Mammary epithelial cell (primary cell): ENCODE results near the gene ARL8A.

Experiments used
- CTCF ChIP-seq, 2 donors: IDR thresholded peaks in 1 of 2; conservative IDR thresholded peaks in 1 of 2; 2 replicates each; pipeline ENCODE4 v1.5.1; 2011 to 2012; ENCODE audit warnings: inconsistent platforms in 2 of 2, low read length in 2 of 2, mild to moderate bottlenecking in 2 of 2, control low read depth in 1 of 2, low read depth in 1 of 2; ENCODE audit not compliant: insufficient read depth in 1 of 2; ENCODE audit errors: extremely low read depth in 1 of 2
- EZH2 ChIP-seq: IDR thresholded peaks from 2 replicates; pipeline ENCODE4 v1.6.1; 2012; ENCODE audit warnings: low read length, inconsistent platforms, borderline replicate concordance

DNA sequence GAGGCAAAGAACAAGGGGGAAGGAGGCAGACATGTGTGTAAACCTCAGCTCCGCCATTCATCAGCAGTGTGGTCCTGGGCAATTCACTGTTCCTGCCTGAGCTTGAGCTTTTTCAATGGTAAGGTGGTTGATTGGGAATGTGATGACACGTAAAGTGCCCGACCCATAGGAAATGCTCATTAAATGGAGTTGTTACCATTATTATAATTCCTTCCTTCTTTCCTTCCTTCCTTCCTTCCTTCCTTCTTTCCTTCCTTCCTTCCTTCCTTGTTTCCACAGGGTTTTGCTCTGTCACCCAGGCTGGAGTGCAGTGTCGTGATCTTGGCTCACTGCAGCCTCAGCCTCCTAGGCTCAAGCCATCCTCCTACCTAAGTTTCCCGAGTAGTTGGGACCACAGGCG is 17.5 kb downstream of the ARL8A start:
- TF ChIP-seq CTCF (conservative IDR thresholded peaks at IDR 0.05 in 1 of 2, IDR thresholded peaks at IDR 0.05 in 1 of 2; ENCODE audit: extremely low read depth in 1 of 2, insufficient read depth in 1 of 2, low read depth in 1 of 2, low read length in 2 of 2) (no peak), EZH2 (no peak)
